Astrocyte (in vitro differentiated cells and primary cell): Measurements from ENCODE around the gene MIER1.

ENCODE experiments used
- EZH2 ChIP-seq: IDR thresholded peaks from 2 replicates; pipeline ENCODE4 v1.6.1; 2012; ENCODE audit warnings: mild to moderate bottlenecking, low read length, inconsistent platforms; ENCODE audit not compliant: insufficient read depth
- TF ChIP-seq, protein P1 (sequence below): IDR thresholded peaks from 2 replicates; pipeline ENCODE4 v1.5.1; 2011; ENCODE audit warnings: low read depth, mild to moderate bottlenecking, inconsistent platforms, low read length, moderate library complexity; ENCODE audit not compliant: insufficient read depth

DNA sequence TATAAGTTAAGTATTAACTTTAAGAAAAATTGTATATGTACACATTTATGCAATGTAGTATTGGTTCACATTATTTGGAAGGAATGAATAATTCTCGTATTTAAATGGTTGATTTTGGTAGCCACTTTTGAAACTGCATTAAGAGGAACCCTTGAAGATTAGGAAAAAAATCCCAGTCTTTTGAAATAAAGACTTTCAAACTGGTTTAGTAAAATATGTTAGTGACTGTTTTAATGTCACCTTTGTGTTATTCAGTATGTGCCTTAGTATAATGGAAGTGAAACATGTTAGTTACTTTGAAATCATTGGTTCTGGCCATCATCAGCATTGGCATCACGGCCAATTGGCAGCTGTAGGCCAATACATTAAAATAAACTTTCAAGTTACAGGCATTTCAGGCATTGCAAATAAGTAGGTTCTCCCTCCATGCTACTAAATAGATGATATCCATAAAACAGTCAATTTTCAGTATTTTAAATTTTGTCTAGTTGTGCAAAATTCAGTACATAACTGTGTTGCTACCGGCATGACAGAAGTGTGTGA, 4.4 kb downstream of the MIER1 start:
- TF ChIP-seq, protein P1, sequence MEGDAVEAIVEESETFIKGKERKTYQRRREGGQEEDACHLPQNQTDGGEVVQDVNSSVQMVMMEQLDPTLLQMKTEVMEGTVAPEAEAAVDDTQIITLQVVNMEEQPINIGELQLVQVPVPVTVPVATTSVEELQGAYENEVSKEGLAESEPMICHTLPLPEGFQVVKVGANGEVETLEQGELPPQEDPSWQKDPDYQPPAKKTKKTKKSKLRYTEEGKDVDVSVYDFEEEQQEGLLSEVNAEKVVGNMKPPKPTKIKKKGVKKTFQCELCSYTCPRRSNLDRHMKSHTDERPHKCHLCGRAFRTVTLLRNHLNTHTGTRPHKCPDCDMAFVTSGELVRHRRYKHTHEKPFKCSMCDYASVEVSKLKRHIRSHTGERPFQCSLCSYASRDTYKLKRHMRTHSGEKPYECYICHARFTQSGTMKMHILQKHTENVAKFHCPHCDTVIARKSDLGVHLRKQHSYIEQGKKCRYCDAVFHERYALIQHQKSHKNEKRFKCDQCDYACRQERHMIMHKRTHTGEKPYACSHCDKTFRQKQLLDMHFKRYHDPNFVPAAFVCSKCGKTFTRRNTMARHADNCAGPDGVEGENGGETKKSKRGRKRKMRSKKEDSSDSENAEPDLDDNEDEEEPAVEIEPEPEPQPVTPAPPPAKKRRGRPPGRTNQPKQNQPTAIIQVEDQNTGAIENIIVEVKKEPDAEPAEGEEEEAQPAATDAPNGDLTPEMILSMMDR, result no peak
- no peak for TF ChIP-seq EZH2
